ENCODE data around the gene MAG. TPM values are rescaled to one million over a fixed set of nuclear protein-coding genes. Genes with fewer than 3 reads are reported as not detected.

MAG gene
- total and polyA plus RNA-seq, 10 of the 15 experiments (the other 5 are each of a cell fraction or from before 2014, with no cell fraction given) = 0.03 to 0.82 (median 0.17) TPM; not detected in 2

GRCh38 chr19:35265900-35266519 is 26.0 kb upstream of the MAG start (continued):
- TF ChIP-seq ETV6 (conservative IDR thresholded peaks at IDR 0.05 in 1 of 2, IDR thresholded peaks at IDR 0.05 in 1 of 2; ENCODE audit: borderline replicate concordance in 1 of 2, low read depth in 1 of 2) (no peak), ZNF622 (IDR thresholded peaks at IDR 0.05) (no peak)

GRCh38 chr19:35266520-35267352 is 25.2 kb upstream of the MAG start:
- RAD21 ChIA-PET (ENCODE audit: unreplicated experiment) = interaction anchor here (0.7 to 0.8 kb wide), 2 partner anchors 16 to 87 kb away, joined by 3 read pairs; no protein-coding TSS in a partner anchor
- BruUV-seq (replicated peaks) = no TSS peak
- in situ Hi-C loops (cut with MboI) (no loop called here), intact Hi-C loops (cut with micrococcal nuclease; ENCODE audit: unreplicated experiment) (loop anchor here (5.0 to 10.0 kb wide), 2 partner anchors 81 to 228 kb away; partner anchors contain the start of genes FFAR1 and KRTDAP)
- Histone ChIP-seq H3K27ac (ENCODE audit: control insufficient read depth, insufficient read depth) (peak overlapping the region; percentile 96), H3K4me3 (peak overlapping the region; percentile 82), H3K4me2 (ENCODE audit: control insufficient read depth, insufficient read depth) (peak overlapping the region; percentile 92), H3K27me3 (replicated peaks in 1 of 2; ENCODE audit: control insufficient read depth in 2 of 2, insufficient read depth in 2 of 2, low read length in 1 of 2) (no peaks in the 10 kb centered on the region), H3K79me2 (ENCODE audit: control insufficient read depth, insufficient read depth, low read length) (peaks cover 32% of the 10 kb centered on the region), H2AFZ (ENCODE audit: control insufficient read depth, low read depth, low read length) (no peak overlapping the region), H4K20me1 (ENCODE audit: control insufficient read depth, insufficient read depth) (no peaks in the 10 kb centered on the region), H3K9me3 (replicated peaks; ENCODE audit: control insufficient read depth, insufficient read depth, low read length) (no peaks in the 10 kb centered on the region), H3K4me1 (ENCODE audit: control insufficient read depth, insufficient read depth, low read length) (peaks cover 13% of the 10 kb centered on the region), H3K9ac (ENCODE audit: control insufficient read depth, insufficient read depth, low read length) (peak overlapping the region; percentile 98), H3K36me3 (ENCODE audit: control insufficient read depth in 2 of 2, insufficient read depth in 2 of 2, low read length in 1 of 2) (peaks cover 15 to 28% of the 10 kb centered on the region in 2 experiments)
- CTCF ChIA-PET = interaction anchor here (0.6 to 3.5 kb wide), 2 partner anchors 125 to 281 kb away, joined by 3 to 33 read pairs; no protein-coding TSS in a partner anchor
- peak; percentile 16; the same call in 2 of the 3 replicates for ATAC-seq
- no peak for FAIRE-seq
- SMC1A ChIA-PET (ENCODE audit: uncharacterized antibody, unreplicated experiment) = interaction anchor here (0.9 to 1.2 kb wide), 3 partner anchors 11 to 325 kb away, joined by 3 read pairs; no protein-coding TSS in a partner anchor
- WGBS (ENCODE audit: insufficient coverage, insufficient replicate concordance, low lambda C conversion rate, missing lambda C conversion rate) = 29% methylated on average over 39 of the region's 39 CpGs
- DNase-seq (ENCODE audit: low read depth, low spot score) = no peak
- peak; percentile 27; the same call in 1 of the 2 replicates for TF ChIP-seq IKZF1 (conservative IDR thresholded peaks at IDR 0.05)
- TF ChIP-seq POLR2A (IDR thresholded peaks at IDR 0.05; ENCODE audit: low read depth, low read length) = peak; percentile 64
- peak; percentile 12; the same call in 1 of the 2 replicates for TF ChIP-seq NR2F1 (conservative IDR thresholded peaks at IDR 0.05)
- TF ChIP-seq RELB (IDR thresholded peaks at IDR 0.05; ENCODE audit: low read depth) = no peak
- POLR2A ChIA-PET = interaction anchor here (0.6 to 1.6 kb wide), 3 partner anchors 59 to 112 kb away, joined by 4 to 6 read pairs (median 4); partner anchors contain the start of gene FXYD5

All from GM12878 (cell line).